ENCODE results near the gene RFPL2. TPM values are rescaled to one million over a fixed set of nuclear protein-coding genes. Genes with fewer than 3 reads are reported as not detected.

The RFPL2 gene
- not detected in 2 replicates for total RNA-seq (ENCODE audit: low replicate concordance)

- H3K4me3 ChIP-seq (ENCODE audit: low read depth, low read length) = no peak within 1 kb of the TSS
- TF ChIP-seq CTCF (IDR thresholded peaks at IDR 0.05; ENCODE audit: insufficient read depth, low read length) = no peak
- DNase-seq (ENCODE audit: low read depth) = peak; percentile 9
These were observed at the start of gene RFPL2 for GRCh38 chr22:32204856-32205722. Gene RFPL2, minus strand, starts transcription at chr22:32205073. Its CDS starts 2,622 bp downstream, at chr22:32202451.

GRCh38 chr22:32249231-32249630 is 44.4 kb upstream of the RFPL2 start:
- H3K4me3 ChIP-seq (ENCODE audit: low read depth, low read length) = no peak overlapping the region
- no peak for TF ChIP-seq CTCF (IDR thresholded peaks at IDR 0.05; ENCODE audit: insufficient read depth, low read length)
- no peak for DNase-seq (ENCODE audit: low read depth)

- no peak for DNase-seq (ENCODE audit: low read depth)
- no peak overlapping the region for H3K4me3 ChIP-seq (ENCODE audit: low read depth, low read length)
- no peak for TF ChIP-seq CTCF (IDR thresholded peaks at IDR 0.05; ENCODE audit: insufficient read depth, low read length)
These were observed 43.4 kb upstream of the RFPL2 start for GRCh38 chr22:32248276-32248675.

- DNase-seq (ENCODE audit: low read depth) = no peak
- no peak overlapping the region for H3K4me3 ChIP-seq (ENCODE audit: low read depth, low read length)
- no peak for TF ChIP-seq CTCF (IDR thresholded peaks at IDR 0.05; ENCODE audit: insufficient read depth, low read length)
These were observed 41.3 kb upstream of the RFPL2 start for GRCh38 chr22:32246166-32246565.

GRCh38 chr22:32245042-32245441 is 40.2 kb upstream of the RFPL2 start:
- no peak for TF ChIP-seq CTCF (IDR thresholded peaks at IDR 0.05; ENCODE audit: insufficient read depth, low read length)
- H3K4me3 ChIP-seq (ENCODE audit: low read depth, low read length) = no peak overlapping the region
- DNase-seq (ENCODE audit: low read depth) = no peak

- TF ChIP-seq CTCF (IDR thresholded peaks at IDR 0.05; ENCODE audit: insufficient read depth, low read length) = no peak
- no peak for DNase-seq (ENCODE audit: low read depth)
- H3K4me3 ChIP-seq (ENCODE audit: low read depth, low read length) = no peak overlapping the region
These were observed 39.7 kb upstream of the RFPL2 start for GRCh38 chr22:32244547-32244946.

Measured in fibroblast of the aortic adventitia (primary cell).